ENCODE results near the gene AGAP9.
"Not testable (repeated sequence)": the region's sequence is repeated elsewhere in the genome, so short reads cannot be mapped to it uniquely, and the experiment has no call there.

AGAP9 gene

DNA sequence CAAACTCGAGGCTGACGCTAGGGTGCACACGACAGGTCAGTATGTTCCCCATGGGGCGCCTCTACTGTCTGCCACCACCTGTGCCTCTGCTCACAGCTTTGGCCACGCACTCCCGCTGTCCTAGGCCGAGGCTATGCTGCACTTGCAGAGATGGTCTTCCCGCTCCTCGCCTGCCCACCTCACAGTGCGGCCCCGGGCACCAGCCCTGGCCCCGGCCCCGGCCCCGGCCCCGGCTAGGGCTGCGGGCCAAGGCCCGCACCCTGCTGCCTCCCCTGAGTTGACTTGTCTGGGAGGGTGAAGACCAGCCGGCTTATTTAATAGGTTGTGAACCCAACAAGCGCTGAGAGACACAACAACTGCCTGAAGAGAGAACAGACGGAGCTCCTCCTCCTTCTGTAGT lies at the start of gene AGAP9:
Gene AGAP9, minus strand, starts transcription at position 164 of the 400 bp plus-strand sequence. Its CDS starts 112 bp downstream, at position 52.
- DNase-seq = not testable (repeated sequence)

DNA sequence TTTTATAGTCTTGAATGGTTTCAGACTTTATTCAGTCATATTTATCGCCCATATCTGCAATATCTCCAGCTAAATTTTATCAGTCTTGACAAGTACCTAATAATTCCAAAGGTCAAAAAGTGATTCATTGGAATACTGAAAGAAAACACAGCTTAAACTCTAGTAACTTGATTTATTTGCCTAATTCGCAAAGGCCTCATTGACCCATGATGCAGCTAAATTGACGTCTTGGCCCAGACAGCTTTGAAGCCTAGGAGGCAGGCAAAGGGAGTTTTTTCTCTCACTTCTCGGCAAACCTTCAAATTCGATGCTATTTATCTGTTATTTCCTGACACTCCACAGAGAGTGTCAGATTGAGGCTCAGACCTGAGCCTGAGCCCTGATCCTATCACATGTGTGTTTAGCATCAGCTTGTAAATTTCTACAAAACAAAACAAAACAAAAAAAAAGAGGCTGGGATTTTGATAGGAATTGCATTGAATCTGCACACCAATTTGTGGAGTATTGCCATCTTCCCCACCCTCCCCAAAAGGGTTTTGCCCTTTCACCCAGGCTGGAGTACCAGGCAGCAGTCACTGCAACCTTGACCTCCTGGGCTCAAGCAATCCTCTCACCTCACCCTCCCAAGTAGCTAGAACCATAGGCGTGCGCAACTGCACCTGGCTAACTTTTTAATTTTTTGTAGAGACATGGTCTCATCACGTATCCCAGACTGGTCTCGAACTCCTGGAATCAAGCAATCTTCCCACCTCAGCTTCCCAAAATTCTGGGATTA lies 47.9 kb upstream of the AGAP9 start:
- not testable (repeated sequence) for DNase-seq

DNA sequence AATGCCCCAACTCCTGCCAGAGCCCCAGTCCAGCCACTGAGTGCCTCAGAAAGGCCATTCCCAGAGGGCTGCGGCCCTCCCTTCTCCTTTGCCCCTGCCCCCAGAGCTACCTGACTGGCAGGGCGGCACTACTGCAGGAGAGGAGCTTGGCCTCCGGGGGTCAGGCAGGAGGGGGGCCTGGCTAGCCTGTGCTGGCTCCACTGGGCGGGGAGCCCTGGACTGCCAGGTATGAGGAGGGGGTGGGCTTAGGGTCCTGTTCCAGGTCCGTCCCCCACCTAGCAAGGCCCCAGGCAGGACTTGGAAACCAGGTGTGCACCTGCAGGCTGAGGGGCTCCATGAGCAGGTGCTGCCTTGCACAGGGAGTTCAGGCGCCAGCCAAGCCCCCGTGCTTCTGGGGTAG lies 43.3 kb upstream of the AGAP9 start:
- DNase-seq = not testable (repeated sequence)

DNA sequence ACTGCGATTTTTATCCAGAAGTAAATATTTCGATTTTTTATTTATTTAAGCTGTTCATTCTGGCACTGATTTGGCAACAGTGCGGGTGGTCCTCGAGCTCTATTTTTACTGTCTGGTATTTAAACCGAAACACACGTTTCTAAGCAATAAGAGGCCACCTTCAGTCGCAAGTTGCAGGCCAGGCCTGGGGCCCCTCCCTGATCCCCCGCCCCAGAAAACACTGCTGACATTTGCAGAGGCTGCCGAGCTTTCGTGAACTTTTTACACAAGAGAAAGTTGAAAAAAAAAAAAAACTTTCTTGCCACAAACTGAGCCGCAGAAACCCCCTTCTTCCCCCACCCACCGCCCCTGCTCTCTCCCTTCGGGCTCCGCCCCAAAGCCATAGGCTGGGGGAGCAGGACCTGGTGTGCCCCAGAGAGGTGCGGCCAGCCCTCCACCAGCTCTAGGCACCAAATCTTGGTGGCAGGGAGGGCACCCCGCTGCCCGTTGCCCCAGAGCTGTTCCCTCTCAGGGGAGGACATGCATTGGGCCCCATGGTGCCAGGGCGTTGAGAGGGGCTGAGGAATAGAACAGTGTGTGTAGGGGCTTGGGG lies 42.8 kb upstream of the AGAP9 start:
- DNase-seq = not testable (repeated sequence)

DNA sequence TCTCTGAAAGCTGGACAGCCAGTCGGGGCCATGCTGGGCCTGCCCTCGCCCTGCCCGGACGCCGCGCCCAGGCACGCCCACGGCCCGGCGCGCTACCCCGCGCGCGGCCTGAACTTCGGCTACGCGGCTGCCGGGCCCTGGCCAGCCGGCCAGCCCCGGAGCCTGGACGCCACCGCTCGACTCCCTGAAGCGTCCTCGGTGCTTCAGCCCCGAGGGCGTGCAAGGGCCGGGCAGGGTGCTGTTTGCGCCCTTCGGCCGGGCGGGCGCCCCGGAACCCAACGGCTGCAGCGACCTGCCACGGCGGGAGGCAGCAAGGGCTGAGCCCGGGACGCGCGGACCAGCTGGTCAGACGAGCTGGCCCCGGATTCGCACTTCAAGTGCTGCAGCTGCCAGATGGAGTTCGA lies 42.1 kb upstream of the AGAP9 start:
- not testable (repeated sequence) for DNase-seq

DNA sequence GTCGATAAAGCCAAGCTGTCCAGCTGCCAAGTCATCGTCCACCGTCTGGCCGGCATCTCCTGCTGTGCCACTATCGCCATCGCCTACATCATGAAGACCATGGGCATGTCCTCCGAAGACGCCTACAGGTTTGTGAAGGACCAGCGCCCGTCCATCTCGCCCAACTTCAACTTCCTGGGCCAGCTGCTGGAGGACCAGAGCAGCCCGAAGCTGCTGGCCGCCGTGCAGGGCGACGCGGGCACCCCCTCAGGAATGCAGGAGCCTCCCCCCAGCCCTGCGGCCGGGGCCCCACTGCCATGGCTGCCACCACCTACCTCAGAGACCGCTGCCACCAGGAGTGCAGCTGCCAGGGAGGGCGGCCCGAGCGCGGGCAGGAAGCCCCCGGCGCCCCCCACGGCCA lies 41.5 kb upstream of the AGAP9 start:
- not testable (repeated sequence) for DNase-seq

DNA sequence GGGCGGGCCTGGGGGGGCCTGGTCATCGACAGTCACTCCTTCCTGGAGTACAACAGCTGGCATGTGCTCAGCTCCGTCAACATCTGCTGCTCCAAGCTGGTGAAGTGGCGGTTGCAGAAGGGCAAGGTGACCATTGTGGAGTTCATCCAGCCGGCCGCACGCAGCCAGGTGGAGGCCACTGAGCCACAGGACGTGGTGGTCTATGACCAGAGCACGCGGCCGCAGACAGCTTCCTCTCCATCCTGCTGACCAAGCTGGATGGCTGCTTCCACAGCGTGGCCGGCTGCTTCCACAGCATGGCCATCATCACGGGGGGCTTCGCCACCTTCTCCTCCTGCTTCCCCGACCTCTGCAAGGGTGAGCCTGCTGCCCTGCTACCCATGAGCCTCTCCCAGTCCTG lies 40.9 kb upstream of the AGAP9 start:
- not testable (repeated sequence) for DNase-seq

DNA sequence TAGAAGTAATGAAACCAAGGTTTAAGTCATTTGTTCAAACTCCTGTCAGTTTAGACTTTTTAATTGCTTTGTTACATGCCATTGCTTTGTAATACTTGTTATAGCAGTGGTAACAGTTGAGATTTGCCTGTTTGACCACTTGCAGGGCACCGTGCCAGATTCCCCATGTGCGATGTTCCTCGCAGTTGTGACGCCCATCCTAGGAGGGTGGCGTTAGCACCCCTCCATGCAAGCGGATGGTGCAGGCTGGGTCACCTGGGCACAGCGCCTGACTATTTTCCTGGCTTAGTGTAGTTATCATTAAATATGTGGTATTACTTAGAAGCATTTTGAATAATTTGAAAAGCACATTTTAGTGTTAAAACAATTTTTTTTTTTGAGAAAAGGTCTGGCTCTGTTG lies 37.0 kb upstream of the AGAP9 start:
- not testable (repeated sequence) for DNase-seq

DNA sequence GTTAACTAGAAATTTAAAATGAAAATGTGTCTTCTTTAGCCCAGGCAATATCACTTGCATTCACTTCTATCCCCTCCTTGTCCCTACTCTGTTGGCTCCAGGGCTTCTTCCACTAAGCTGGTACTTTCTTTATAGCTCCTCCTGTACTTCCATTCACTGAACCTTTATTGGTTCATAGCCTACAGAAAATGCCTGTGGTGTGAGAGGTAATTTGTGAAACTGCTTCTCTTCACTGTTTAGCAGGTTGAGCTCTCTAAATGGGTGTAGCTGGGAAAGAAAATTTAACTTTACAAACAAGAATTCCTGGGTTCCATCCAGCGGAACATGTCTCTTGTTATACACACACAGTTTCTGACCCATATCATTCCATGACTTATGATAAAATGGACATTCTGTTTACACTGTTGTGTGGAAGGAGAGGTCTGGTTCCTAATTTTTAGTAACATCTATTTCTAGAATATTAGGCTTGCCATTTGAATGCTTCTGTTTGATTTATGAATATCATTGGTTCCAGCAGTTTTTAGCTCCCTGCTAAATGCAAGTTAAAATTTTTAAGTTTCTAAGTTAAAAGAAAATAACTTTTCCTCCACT lies 36.4 kb upstream of the AGAP9 start:
- not testable (repeated sequence) for DNase-seq

DNA sequence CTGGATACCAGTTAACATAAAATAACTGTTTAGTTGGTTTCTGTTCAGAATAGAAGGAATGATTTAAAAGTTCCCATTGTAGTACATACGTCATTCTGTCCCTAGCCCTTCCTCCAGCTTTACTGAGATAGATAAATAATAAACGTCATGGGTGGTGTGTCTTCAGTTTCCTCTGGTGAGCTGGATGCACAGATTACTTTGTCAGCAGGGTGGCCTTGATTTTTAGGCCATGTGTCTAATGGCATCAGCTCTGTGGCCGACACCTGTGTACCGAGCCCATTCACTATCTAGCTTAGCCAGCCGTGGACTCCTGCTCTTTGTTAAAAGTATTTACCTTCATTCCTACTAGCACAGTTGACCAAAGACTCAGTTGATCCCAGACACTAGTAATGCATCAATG lies 34.7 kb upstream of the AGAP9 start:
- peak; percentile 38 for DNase-seq

DNA sequence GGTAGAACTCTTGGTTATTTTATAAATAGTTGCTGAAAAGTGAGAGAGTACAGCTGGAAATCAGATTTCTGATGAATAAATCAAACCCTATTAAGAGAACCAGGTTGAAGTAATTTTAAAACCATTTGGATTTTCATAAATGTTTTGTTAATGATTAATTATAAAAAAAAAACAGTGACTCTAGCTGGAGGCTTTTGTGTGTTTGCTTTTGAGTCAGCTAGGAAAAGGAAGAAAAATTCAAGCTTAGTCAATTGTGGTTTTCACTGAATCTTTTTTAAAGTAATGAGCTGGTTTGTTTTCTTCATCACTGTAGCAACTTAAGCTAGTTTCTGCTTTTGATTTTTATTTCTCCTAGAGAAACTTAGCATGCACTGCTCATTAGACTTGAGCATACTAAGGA lies 34.2 kb upstream of the AGAP9 start:
- not testable (repeated sequence) for DNase-seq

DNA sequence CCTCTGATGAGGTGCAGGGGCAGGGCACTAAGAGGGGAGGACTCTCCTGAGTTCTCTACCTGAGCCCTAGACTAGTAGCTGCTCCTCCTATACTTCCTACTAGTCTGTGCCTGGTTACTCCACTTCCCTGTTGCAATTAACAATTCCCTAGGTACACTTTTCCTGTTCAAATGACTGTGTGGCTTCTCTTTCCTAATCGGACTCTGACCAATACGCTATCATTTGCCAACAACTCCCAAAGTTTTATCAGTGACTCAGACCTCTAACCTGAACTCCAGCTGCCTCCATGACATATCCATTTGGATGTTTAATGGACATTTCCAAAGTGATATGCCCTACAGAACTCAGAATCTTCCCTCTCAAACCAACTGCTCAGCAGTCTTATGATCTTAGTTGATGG lies 31.9 kb upstream of the AGAP9 start:
- DNase-seq = not testable (repeated sequence)

DNA sequence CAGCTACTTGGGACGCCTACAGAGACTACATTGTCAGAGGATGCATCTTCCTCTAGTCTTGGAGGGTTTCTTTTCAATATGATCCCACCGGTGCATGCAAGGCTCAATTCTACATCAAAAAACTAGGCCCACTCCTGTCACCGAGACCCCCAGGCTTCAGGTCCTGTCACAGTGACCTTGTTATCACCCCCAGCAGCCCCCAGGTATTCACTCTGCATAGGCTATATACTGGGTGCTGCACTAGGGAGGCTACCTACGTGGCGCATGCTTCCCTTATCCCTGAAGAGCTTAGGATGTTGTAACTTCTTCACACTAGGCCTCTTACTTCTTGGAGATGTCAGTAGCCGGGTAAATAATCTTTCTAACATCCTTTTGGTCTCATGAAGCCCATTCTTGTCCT lies 31.1 kb upstream of the AGAP9 start:
- DNase-seq = not testable (repeated sequence)

DNA sequence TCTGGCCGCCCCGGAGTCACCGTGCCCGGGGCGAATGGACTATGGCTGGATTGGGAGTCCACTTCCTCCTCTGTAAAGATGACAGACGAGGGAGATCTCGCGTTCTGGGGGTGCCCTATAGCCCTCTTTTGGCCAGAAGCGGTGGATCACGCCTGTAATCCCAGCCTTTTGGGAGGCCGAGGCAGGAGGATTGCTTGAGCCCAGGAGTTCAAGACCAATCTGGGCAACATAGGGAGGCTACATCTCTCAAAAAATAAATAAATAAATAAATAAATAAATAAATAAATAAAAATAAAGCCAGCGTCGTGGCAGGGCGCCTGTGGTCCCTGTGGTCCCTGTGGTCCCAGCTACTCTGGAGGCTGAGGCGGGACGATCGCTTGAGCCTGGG lies 30.4 kb upstream of the AGAP9 start:
- DNase-seq = peak; percentile 22

DNA sequence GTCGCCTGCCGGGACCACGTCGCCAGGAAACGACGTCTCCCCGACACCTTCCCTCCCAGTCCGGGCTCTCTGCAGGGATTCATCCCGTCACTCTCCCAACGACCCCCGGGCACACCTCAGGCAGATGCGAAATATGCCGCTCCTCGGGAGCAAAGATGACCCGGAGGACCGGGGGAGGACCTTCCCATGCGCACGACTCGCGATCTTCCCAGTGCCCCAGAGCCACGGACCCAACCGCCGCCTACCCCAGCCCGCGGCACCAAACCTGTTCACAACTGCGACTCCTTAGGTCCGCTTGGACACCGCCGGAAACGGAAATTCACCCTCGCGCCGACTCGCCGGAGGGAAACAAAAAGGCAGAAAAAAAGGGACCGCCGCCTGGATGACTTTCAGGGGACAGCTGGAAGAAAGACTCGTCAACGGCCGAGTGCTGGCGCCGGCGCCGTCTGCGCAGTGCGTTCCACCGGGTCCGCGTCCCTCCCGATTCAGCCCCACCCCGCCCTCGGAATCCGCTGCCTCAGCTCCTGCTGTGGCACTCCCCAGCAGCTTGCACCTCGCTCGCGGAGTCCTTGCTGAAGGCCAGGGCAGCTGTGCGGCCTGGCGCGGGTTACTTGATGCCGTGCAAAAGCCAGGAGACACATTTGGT lies 29.9 kb upstream of the AGAP9 start:
- DNase-seq = peak; percentile 95

DNA sequence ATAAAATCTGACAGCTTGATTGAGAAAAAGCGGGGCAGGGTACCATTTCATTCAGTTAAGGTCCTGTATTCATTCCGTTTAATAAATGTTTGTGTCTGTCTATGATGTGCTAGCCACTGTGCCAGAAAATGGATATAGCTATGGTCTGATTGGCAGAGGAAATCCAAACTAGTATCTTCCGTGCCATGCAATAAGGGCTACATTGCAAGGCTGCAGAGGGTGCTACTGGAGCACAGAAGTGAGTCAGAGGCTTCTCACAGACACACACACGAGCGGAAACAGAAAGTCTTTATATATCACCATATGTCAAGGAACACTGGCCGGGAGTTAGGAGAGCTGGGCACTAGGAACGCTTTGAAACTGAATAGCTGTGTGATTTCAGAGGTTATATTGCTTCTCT lies 29.3 kb upstream of the AGAP9 start:
- peak; percentile 75 for DNase-seq

DNA sequence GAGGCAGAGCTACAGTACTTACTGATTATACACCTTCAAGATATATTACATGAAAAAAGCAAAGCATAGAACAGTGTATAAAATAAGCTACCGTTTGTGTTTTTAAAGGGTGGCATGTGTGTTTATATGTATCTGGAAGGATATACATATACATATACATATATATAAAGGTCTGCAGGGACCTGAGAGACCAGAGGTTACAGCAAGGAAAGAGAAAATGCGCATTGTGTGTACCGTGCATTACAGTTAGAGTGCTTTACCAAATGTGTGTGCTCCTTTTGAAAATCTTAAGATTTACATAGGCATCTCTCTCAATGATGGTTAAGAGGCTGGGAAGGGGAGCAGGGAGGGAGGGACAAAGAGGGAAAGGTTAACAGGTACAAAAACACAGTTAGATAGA lies 23.8 kb upstream of the AGAP9 start:
- DNase-seq = not testable (repeated sequence)

DNA sequence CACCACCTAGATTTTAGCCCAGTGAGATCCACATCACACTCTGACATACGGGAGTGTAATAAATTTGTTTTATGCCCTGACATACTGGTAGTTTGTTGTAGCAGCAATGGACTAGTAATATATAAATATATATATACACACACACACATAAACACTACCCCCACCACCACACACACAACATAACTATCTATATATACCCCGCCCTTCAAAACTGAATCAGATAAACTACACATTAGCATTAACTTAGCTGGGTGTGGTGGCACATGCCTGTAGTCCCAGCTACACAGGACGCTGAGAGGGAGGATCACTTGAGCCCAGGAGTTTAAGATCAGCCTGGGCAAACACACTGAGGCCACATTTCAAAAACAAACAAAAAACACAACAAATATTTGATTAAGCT lies 13.0 kb upstream of the AGAP9 start:
- DNase-seq = not testable (repeated sequence)

DNA sequence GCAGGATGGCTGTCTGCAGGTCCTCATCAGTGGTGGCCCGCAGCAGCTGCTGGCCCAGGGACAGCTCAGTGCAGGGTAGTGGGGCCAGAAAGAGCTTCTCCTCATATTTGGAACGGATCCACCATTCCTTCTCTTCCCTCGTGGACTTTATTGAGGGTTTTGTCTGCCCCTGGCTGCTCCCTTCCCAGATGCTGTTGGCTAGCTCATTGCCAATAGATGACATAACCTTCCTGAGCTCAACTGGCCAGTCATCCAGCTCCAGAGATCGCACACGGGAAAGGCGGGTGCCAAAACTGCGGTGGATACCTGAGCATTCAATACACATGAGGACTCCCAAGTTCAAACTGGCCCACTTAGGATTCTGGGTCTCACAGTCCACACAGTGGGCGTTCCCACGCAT lies 21.1 kb downstream of the AGAP9 start:
- not testable (repeated sequence) for DNase-seq

DNA sequence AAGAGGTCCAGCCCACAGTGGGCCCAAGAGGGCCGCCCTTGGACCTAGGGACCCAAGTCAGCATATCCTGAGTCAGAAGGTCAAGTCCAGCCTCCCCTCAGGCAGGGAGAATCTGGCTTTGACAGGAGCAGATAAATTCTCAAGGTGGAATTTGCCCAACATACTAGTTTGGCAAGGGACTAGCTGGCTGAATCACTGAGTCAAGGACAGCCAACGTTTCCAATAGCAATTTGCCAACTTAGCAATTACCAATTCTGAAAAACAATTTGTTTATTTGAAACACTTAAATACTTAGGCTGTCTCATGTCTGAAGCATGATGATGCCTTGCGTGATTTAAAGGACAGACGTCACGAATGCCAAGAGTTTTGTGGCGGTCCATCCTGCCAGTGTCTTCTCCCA lies 29.2 kb downstream of the AGAP9 start:
- DNase-seq = not testable (repeated sequence)

DNA sequence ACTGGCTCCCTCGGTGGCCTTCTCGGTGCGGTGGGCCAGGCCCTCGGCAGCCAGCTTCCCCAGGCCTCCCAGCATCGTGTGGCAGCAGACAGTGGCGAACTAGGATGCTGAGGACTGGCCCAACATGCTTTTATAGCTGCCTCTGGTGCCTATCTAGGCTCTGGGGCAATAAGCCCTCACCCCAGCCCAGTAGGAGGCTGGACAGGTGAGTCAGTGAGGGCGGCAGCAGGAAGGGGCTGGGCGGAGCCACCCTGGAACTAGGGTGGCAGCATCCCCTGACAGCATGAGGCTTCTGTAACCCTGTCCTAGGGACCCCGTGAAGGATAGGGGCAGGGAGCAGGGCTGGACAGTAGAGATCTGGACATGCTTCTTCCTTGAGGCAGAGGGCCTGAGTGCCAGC lies 31.8 kb downstream of the AGAP9 start, which contains the start of gene FAM25G:
Gene FAM25G, minus strand, starts transcription at position 101 of the 400 bp plus-strand sequence. Its CDS starts 26 bp downstream, at position 75.
- not testable (repeated sequence) for DNase-seq

DNA sequence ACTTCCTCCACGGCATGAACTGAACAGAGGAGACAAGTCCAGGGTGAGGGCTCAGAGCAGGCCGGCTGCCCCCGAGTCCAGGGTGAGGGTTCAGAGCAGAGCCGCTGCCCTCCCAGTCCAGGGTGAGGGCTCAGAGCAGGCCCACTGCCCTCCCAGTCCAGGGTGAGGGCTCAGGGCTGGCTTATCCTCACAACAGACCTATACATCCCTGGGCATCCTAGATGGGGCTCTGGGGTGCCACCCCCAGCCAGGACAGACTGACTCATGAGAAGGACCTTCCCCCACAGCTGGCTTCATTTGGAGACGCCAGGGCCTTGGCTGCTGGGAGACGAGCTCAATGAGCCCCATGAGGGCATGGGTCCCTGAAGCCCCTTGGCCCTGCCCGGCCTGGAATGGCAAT lies 33.8 kb downstream of the AGAP9 start:
- not testable (repeated sequence) for DNase-seq

DNA sequence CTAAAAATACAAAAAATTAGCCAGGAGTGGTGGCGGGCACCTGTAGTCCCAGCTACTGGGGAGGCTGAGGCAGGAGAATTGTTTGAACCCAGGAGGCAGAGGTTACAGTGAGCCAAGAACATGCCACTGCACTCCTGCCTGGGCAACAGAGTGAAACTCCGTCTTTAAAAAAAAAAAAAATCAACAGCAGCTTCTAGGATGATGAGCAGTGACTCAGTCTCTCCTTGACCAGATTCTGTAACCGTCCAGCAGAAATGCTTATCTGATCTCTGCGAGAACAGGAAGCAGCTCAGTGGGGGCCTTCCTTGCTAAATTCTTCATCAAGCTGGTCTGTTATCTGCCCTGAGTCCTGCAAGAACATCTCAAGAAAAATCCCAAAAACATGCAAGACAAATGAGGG lies 37.5 kb downstream of the AGAP9 start:
- DNase-seq = peak; percentile 61
